AG10803 (cell line): ENCODE measurements around the gene SAPCD2.

Source experiments
- DNase-seq: peaks from one replicate; pipeline ENCODE4 v3.0.0; 2010; ENCODE audit warnings: low read depth
- H3K4me3 ChIP-seq: 2 replicates; pipeline ENCODE4 v1.5.1; 2011; ENCODE audit warnings: mild to moderate bottlenecking, low read length, control low read depth
- CTCF ChIP-seq: conservative IDR thresholded peaks from 2 replicates; pipeline ENCODE4 v1.5.1; 2011; ENCODE audit warnings: mild to moderate bottlenecking, low read length, control low read depth, inconsistent platforms

Gene SAPCD2

GRCh38 chr9:137103206-137103999 is 33.0 kb upstream of the SAPCD2 start:
- H3K4me3 ChIP-seq, result no peak overlapping the region
- DNase-seq, result no peak
- no peak for TF ChIP-seq CTCF

GRCh38 chr9:137099231-137099630 is 28.9 kb upstream of the SAPCD2 start:
- TF ChIP-seq CTCF, result no peak
- H3K4me3 ChIP-seq, result no peak overlapping the region
- no peak for DNase-seq

GRCh38 chr9:137097761-137098462 is 27.6 kb upstream of the SAPCD2 start:
- no peak for DNase-seq
- no peak for TF ChIP-seq CTCF
- H3K4me3 ChIP-seq, result no peak overlapping the region

- DNase-seq, result no peak
- no peak for TF ChIP-seq CTCF
- H3K4me3 ChIP-seq, result no peak overlapping the region
Measured at GRCh38 chr9:137096785-137097546, 26.6 kb upstream of the SAPCD2 start.

- no peak for TF ChIP-seq CTCF
- no peak overlapping the region for H3K4me3 ChIP-seq
- no peak for DNase-seq
Measured at GRCh38 chr9:137095664-137096517, 25.5 kb upstream of the SAPCD2 start.

- DNase-seq, result no peak
- no peak for TF ChIP-seq CTCF
- H3K4me3 ChIP-seq, result no peak overlapping the region
Measured at GRCh38 chr9:137089232-137089947, 19.0 kb upstream of the SAPCD2 start.
